ENCODE data around the gene CSMD2.

The CSMD2 gene

DNA sequence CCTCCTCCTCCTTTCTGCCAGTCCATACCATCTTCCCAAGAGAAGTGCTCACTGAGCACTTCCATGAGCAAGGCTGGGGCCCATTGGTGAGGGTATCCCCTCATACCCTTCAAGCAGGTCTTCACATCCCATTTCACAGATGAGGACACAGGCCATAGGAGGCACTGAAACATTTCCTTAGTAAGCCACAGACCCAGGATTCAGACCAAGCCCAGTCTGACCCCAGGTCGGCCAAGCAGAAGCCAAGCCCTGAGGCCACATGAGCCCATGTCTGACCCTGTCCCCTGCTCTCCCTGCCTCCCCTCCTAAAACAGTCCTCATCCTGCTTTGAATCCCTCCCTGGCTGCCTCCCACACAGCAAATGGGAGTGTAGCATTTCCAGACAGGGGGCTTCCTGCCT lies 546.4 kb downstream of the CSMD2 start:
- no peak for DNase-seq

DNA sequence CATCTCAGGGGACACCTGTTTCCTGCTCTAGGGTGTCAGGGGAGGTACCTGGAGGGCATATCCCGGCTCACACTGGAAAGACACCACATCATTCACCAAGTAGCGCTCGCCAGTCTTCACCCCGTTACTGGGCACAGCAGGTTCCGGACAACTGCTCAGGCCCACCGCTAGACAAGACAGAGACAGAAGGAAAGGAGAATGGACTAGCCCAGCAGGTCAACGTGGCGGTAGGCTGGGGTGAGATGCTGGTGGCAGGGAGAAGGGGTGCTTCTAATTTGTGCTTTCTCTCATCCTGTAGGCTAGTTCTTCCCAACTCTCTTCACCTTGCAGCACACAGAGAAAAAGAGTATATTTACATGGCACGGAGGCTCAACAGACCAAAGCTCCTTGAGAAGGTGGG lies 547.6 kb downstream of the CSMD2 start:
- DNase-seq: no peak

GRCh38 chr1:33616780-33617179 lies 548.2 kb downstream of the CSMD2 start:
- no peak for DNase-seq

DNA sequence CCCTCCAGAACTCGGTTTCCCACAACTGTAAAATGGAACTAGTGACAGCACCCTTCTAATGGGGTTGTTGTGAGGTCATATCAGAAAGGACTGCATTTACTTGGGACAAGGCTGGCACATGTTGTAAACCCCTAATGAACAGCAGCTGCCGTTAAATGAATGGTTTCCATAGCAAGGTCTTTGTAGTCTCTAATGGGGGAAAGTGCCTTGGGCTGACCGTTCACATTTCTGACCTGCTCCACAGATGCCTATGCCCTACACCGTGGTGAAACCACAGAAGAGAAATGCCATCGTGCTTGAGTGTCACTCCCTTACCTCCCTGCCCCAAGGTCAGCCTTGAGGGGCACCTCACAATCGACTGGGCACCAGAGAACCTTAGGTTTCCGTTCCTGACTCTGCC lies 549.5 kb downstream of the CSMD2 start:
- DNase-seq: no peak

- no peak for DNase-seq
These were observed 554.1 kb downstream of the CSMD2 start for GRCh38 chr1:33610864-33611455.

DNA sequence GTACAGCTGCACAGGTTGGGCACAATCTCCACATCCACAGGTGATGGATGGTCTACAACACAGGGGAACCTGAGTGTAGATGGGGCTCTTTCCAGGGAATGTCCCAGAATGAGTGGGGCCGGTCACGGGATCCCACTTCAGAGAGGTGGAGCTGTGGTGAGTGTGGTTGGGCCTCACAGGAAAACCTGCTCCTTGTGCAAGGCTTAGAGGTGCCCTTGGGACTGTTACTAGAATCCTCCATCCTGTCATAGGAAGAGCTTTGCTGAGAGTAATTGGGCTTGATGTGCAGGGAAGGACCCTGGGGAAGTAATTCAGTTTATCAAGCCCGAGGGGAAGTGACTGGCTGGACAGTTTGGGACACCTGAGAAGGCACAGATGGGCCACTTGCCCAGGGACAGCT lies 554.6 kb downstream of the CSMD2 start:
- no peak for DNase-seq

- no peak for DNase-seq
These were observed 555.3 kb downstream of the CSMD2 start for GRCh38 chr1:33609739-33610138.

- no peak for DNase-seq
These were observed 556.1 kb downstream of the CSMD2 start for GRCh38 chr1:33608825-33609400.

DNA sequence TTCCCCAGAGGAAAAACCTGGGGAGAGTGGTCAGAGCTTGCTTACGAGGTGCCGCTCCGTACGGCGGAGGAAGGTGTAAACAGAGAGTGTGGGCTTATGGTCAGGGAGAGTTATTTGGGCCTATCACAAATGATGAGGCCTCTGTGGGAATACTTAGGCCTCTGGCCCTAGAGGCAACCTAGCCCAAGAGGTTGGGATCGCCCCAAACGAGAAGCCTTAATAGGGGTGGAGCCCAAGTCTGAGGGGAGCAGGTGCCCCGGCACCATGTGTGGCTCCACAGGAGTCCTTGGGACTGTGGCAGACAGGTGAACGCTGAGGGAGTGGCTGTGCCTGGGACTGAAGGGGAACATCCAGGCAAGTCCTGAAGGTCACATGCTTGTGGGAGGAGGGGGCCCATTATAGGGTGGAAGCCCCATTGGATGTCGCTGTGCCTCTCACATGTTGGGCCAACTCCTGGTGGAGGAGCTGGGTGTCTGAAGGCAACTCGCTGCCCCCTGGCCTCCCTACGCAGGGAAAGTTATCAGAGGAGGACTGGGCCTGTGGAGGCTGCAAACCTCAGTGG lies 557.5 kb downstream of the CSMD2 start:
- no peak for DNase-seq

DNA sequence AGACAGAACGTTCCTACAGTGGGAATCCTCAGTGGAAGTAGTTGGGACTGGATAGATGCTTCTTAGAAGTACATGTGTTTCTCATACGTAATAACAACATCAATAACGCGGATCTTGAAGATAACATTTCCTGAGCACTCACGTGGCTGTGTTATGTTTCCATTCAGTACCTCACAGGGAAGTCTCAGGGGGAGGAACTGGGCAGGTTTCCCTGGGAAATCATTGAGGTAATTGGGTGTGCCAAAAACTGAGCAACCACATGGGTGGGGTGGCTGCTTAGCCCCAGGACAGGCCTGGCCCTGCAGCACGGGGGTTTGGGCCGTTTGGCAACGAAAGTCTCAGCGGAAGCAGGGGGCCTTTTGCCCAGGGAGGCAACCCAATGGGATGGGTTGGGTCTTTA lies 558.8 kb downstream of the CSMD2 start:
- no peak for DNase-seq

GRCh38 chr1:33602271-33602670 lies 562.8 kb downstream of the CSMD2 start:
- DNase-seq: no peak

DNA sequence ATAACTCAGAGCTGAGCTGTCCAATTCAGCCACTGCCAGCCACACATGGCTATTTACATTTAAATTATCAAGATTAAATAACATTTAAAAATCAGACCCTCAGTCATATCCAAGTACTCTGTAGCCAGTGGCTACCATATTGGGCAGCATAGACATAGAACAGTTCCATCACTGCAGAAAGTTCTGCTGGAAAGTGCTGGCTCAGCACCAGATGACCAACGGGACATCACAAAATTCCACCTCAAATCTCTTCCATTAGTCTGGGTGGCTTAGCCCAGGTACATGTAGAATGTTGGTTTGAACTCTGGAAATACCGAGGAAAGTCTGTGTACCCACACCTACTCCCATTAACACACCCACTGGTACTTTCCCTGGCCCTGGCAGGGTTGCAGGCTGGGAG lies 563.3 kb downstream of the CSMD2 start:
- no peak for DNase-seq

- DNase-seq: no peak
These were observed 565.4 kb downstream of the CSMD2 start for GRCh38 chr1:33599516-33600115.

- DNase-seq: no peak
These were observed 576.3 kb downstream of the CSMD2 start for GRCh38 chr1:33588726-33589125.

- no peak for DNase-seq
These were observed 578.2 kb downstream of the CSMD2 start for GRCh38 chr1:33586795-33587194.

DNA sequence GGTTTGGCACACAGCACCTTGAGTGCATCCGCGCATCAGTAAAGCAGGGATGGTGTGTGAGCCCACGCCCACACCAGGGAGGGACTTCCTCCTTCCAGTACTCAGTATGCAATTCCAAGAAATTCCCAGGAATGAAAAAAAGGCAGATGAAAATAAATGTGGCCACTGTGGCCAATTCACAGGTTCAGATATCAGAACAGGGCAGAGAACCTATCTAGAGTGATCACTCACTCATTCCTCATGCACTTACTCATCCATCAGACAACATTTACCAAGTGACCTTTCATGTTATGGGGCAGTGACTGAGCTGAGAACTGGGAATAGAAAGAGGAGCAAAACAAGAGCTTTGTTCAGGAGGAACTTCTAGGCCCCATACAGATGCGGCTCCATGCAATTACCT lies 578.9 kb downstream of the CSMD2 start:
- no peak for DNase-seq

DNA sequence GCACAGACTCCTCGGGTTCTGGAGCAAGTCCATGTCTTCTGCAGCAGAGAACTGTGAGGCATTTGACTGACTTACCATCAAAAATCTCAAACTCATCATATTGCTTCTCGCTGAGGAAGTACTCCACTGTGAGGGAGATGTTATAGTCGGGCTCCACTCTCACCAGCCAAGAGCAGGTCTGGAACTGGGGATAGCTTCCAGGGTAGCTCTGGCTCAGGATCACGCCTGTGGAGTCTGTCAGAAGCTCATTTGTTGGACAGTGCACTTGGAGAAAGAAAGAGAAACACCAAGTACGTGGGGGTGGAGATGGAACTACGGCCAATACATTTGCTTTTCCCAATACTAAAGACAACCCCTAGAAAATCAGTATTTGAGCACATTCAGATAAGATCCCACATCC lies 581.5 kb downstream of the CSMD2 start:
- DNase-seq: no peak

GRCh38 chr1:33578557-33579448 lies 586.2 kb downstream of the CSMD2 start:
- no peak for DNase-seq

DNA sequence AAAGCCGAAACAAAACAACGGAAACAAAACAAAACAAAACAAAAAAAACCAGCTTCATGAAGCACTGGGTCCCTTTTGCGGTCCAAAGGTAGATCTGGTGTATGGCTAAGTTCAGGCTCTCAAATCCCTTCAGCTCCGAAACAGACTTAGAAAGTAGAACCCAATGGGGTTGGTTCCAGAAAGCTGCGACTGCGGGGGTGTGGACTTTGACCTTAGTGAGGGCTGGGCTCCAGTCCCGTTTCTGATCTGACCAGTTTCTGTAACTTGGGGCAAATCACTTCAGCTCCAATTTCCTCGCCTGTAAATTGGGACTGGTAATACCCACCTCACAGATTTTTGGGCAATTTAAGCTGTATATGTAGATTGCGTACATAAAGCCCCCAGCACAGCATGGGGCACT lies 587.4 kb downstream of the CSMD2 start:
- no peak for DNase-seq

DNA sequence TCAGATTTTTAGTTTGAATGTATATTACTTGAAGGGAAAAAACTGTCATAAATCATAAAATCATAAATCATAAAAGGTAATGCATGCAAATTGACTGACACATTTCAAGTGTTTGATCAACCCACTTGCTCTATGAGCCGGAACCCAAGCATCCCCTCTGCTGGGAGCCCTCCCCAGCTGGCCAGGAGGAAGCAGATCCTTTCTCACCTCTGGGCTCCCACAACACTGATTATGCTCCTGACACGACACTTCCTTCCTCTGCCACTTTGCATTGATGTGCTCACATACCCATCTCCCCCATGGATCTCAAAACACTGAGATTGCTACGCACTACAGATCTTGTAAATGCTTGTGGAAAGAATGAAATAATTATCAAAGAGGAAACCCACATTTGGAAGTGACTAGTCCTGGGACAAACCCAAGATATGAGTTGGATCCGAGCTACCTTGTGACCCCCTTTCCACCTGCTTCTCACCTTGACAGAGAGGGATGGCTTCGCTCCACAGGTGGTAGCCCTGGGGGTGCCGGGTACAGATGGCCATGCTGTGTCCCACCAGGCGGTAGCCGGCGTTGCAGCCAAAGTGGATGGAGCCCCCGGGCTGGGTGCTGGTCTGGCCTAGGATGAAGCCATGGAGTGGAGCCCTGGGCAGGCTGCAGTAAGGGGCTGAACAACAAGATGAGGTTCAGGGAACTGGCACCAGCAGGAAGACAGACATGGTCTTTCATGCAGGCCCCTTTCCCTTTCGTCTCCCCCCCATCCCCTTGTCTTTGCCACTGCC lies 588.0 kb downstream of the CSMD2 start:
- no peak for DNase-seq

DNA sequence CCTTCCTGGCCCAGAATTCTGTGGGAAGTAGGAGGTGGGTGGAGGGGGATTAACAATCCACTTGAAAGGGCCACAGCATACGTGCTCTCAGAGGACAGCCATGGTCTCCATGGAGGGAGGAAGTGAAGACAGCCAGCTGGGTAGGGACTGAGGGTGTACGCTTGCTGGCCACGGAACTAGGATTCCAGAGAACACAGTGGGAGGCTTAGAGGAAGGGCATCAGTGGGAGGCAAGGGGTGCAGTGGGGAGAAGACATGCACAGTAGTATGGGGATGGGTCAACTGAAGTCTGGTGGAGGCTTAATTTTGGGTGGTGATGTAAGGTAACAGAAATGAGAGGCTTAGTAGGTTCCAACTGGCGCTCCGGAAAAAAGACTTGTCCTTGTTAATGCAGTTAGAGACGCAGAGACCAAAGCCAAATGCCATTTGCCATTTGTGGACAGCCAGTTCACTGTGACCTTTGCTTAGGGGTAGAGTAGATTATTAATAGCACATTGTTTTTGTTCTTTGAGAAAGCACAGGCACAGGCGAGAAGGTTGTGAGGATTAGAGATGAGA lies 589.6 kb downstream of the CSMD2 start:
- no peak for DNase-seq

- no peak for DNase-seq
These were observed 591.4 kb downstream of the CSMD2 start for GRCh38 chr1:33573661-33574060.

Data from CD4-positive, alpha-beta T cell treated with Interferon alpha-2 for 1 hour (primary cell).